ENCODE results near the gene RAB30. TPM values are rescaled to one million over a fixed set of nuclear protein-coding genes. Genes with fewer than 3 reads are reported as not detected.

Gene RAB30
- total and polyA plus RNA-seq, 2 experiments from 2014 or later: 2.5 to 10.2 TPM

DNA sequence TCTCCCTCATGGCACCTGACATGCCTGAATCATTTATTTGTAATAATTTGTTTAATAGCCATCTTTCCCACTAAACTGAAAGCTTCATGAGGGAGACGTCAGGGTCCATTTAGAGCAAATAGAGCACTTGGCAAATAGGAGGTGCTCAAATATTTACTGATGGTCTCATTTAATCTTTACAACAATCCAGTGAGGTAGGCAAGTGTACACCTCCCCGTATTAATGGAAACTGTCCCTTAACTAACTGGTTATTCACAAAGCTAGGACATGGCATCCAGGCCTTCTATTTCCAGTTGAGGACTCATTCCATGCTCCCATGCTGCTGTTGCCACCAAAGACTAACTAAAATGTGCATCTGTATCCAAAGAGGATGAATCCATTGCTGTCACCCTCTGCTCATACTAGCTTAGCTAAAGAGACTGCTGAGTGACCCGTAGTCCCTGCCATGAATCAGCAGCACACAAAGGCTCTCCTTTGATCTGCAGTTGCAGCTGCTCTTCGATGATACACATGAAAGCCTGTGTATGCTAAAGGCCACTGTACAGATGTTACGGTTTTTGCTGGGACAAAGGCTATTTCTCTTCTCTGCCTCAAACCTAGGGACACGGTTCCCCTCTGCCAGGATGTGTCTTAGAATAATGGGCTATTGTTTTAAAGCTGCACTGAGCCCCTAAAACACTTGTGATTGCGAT is 82.6 kb downstream of the RAB30 start:
- no peaks in the 10 kb centered on the region for H3K9me3 ChIP-seq (ENCODE audit: low read depth)
- no peaks in the 10 kb centered on the region for H3K9me2 ChIP-seq (replicated peaks; ENCODE audit: insufficient read depth)
- WGBS (ENCODE audit: low lambda C conversion rate, missing lambda C conversion rate): 48% methylated on average over 7 of the region's 7 CpGs
- H3K4me1 ChIP-seq (ENCODE audit: insufficient read depth): no peaks in the 10 kb centered on the region
- DNase-seq (ENCODE audit: low spot score): peak; percentile 37
- no peak for TF ChIP-seq EZH2phosphoT487 (IDR thresholded peaks at IDR 0.05; ENCODE audit: low read depth, severe bottlenecking, unreplicated experiment)
- no peak for TF ChIP-seq EZH2 (IDR thresholded peaks at IDR 0.05; ENCODE audit: borderline replicate concordance)
- TF ChIP-seq, protein P1, sequence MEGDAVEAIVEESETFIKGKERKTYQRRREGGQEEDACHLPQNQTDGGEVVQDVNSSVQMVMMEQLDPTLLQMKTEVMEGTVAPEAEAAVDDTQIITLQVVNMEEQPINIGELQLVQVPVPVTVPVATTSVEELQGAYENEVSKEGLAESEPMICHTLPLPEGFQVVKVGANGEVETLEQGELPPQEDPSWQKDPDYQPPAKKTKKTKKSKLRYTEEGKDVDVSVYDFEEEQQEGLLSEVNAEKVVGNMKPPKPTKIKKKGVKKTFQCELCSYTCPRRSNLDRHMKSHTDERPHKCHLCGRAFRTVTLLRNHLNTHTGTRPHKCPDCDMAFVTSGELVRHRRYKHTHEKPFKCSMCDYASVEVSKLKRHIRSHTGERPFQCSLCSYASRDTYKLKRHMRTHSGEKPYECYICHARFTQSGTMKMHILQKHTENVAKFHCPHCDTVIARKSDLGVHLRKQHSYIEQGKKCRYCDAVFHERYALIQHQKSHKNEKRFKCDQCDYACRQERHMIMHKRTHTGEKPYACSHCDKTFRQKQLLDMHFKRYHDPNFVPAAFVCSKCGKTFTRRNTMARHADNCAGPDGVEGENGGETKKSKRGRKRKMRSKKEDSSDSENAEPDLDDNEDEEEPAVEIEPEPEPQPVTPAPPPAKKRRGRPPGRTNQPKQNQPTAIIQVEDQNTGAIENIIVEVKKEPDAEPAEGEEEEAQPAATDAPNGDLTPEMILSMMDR (IDR thresholded peaks at IDR 0.05; ENCODE audit: poor library complexity): no peak
- H3K4me2 ChIP-seq: no peak overlapping the region
- no peaks in the 10 kb centered on the region for H3K27me3 ChIP-seq
- no peak overlapping the region for H3K4me3 ChIP-seq
- H3K36me3 ChIP-seq (replicated peaks; ENCODE audit: insufficient read depth, low read depth): no peaks in the 10 kb centered on the region
- no peaks in the 10 kb centered on the region for H4K20me1 ChIP-seq (ENCODE audit: insufficient read depth, poor library complexity, severe bottlenecking)
- no peak overlapping the region for H3K27ac ChIP-seq
- H3K79me2 ChIP-seq: no peaks in the 10 kb centered on the region
- H2AFZ ChIP-seq: no peak overlapping the region

DNA sequence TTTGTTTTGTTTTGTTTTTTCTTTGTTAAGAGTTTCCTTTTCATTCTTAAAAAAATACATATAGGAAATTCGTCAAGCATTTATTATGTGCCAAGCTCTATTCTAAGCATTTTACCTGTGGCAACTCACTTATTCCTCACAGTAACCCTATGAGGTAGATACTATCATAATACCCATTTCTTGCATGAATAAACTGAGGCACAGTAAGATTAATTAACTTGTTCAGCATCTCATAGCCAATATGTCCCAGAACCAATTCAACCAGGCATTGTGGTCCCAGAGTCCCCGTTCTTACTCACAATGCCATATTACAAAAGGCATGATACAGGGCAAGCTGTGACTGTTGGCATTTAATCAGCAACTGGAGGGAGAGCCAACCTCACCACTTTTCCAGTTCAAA is 83.7 kb downstream of the RAB30 start:
- no peak for DNase-seq (ENCODE audit: low spot score)
- Histone ChIP-seq H2AFZ (no peak overlapping the region), H3K9me2 (replicated peaks; ENCODE audit: insufficient read depth) (no peaks in the 10 kb centered on the region), H4K20me1 (ENCODE audit: insufficient read depth, poor library complexity, severe bottlenecking) (no peaks in the 10 kb centered on the region), H3K79me2 (no peaks in the 10 kb centered on the region), H3K36me3 (replicated peaks; ENCODE audit: insufficient read depth, low read depth) (no peaks in the 10 kb centered on the region), H3K4me2 (no peak overlapping the region), H3K4me1 (ENCODE audit: insufficient read depth) (no peaks in the 10 kb centered on the region), H3K27ac (no peak overlapping the region), H3K27me3 (no peaks in the 10 kb centered on the region), H3K9me3 (ENCODE audit: low read depth) (no peaks in the 10 kb centered on the region), H3K4me3 (no peak overlapping the region)
- 91% methylated on average over 2 of the region's 2 CpGs for WGBS (ENCODE audit: low lambda C conversion rate, missing lambda C conversion rate)
- TF ChIP-seq EZH2 (IDR thresholded peaks at IDR 0.05; ENCODE audit: borderline replicate concordance) (no peak), EZH2phosphoT487 (IDR thresholded peaks at IDR 0.05; ENCODE audit: low read depth, severe bottlenecking, unreplicated experiment) (no peak)
- TF ChIP-seq, protein P1 (IDR thresholded peaks at IDR 0.05; ENCODE audit: poor library complexity): no peak

DNA sequence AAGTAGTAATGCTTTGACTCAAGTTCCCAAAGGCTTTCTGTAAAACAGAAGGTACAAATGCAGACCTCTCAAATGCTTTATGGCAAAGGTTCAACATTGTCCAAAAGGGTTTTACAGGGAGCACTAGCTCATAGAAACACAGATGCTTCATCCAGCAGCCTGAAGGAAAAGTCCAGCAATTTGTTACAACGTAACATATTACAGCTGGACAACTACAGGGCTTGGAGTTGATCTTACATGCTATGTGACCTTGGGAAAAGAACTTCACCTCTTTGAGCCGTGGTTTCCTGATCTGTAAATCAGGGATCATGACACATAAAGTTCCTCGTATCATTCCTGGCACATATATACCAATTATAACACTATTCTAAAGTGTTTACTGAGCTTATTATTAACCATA is 85.3 kb downstream of the RAB30 start:
- Histone ChIP-seq H3K4me1 (ENCODE audit: insufficient read depth) (no peaks in the 10 kb centered on the region), H3K9me3 (ENCODE audit: low read depth) (no peaks in the 10 kb centered on the region), H2AFZ (no peak overlapping the region), H3K4me2 (no peak overlapping the region), H3K27ac (no peak overlapping the region), H3K9me2 (replicated peaks; ENCODE audit: insufficient read depth) (no peaks in the 10 kb centered on the region), H3K36me3 (replicated peaks; ENCODE audit: insufficient read depth, low read depth) (no peaks in the 10 kb centered on the region), H4K20me1 (ENCODE audit: insufficient read depth, poor library complexity, severe bottlenecking) (no peaks in the 10 kb centered on the region), H3K27me3 (no peaks in the 10 kb centered on the region), H3K79me2 (no peaks in the 10 kb centered on the region), H3K4me3 (no peak overlapping the region)
- TF ChIP-seq EZH2 (IDR thresholded peaks at IDR 0.05; ENCODE audit: borderline replicate concordance) (no peak), EZH2phosphoT487 (IDR thresholded peaks at IDR 0.05; ENCODE audit: low read depth, severe bottlenecking, unreplicated experiment) (no peak)
- TF ChIP-seq, protein P1 (IDR thresholded peaks at IDR 0.05; ENCODE audit: poor library complexity): no peak
- DNase-seq (ENCODE audit: low spot score): no peak
- 76% methylated on average over 3 of the region's 3 CpGs for WGBS (ENCODE audit: low lambda C conversion rate, missing lambda C conversion rate)

All from hepatocyte (in vitro differentiated cells).